Smooth muscle cell (in vitro differentiated cells): ENCODE measurements around the gene ZNF410. TPM values are rescaled to one million over a fixed set of nuclear protein-coding genes. Genes with fewer than 3 reads are reported as not detected.

Experiments
- DNase-seq: peaks from one replicate; lab custom pipeline; 2025; ENCODE audit not compliant: unreplicated experiment; lab: John Stamatoyannopoulos, UW
- H2AFZ ChIP-seq: fragments of 200-600 bp; sonication (generic); 2 replicates; pipeline ENCODE4 v1.6.0; 2016; ENCODE audit warnings: antibody characterized with exemption, low read depth, mild to moderate bottlenecking
- H3F3A ChIP-seq: fragments of 200-600 bp; sonication (generic); 2 replicates; pipeline ENCODE4 v1.6.0; 2017; ENCODE audit warnings: antibody characterized with exemption, low read depth
- H3K27ac ChIP-seq: fragments of 200-600 bp; sonication (generic); 2 replicates; pipeline ENCODE4 v1.5.1; 2016; ENCODE audit warnings: low read depth, mild to moderate bottlenecking
- H3K27me3 ChIP-seq: fragments of 200-600 bp; sonication (generic); 2 replicates; pipeline ENCODE4 v1.6.1; 2016; ENCODE audit warnings: low read depth, mild to moderate bottlenecking
- H3K36me3 ChIP-seq: fragments of 200-600 bp; sonication (generic); 2 replicates; pipeline ENCODE4 v1.5.1; 2016; ENCODE audit warnings: low read depth
- H3K4me1 ChIP-seq: fragments of 200-600 bp; sonication (generic); 2 replicates; pipeline ENCODE4 v1.5.1; 2016; ENCODE audit warnings: low read depth
- H3K4me2 ChIP-seq: fragments of 200-600 bp; sonication (generic); 2 replicates; pipeline ENCODE4 v1.6.0; 2016; ENCODE audit warnings: mild to moderate bottlenecking
- H3K4me3 ChIP-seq: fragments of 200-600 bp; sonication (generic); 2 replicates; pipeline ENCODE4 v1.5.1; 2016; ENCODE audit warnings: mild to moderate bottlenecking
- H3K79me2 ChIP-seq: fragments of 200-600 bp; sonication (generic); 2 replicates; pipeline ENCODE4 v1.6.0; 2016; ENCODE audit warnings: low read depth, mild to moderate bottlenecking
- H3K9ac ChIP-seq: fragments of 200-600 bp; sonication (generic); 2 replicates; pipeline ENCODE4 v1.6.0; 2016; ENCODE audit warnings: low read depth
- H3K9me3 ChIP-seq: fragments of 200-600 bp; sonication (generic); replicated peaks from 2 replicates; pipeline ENCODE4 v1.5.1; 2016; ENCODE audit warnings: low read depth
- H4K20me1 ChIP-seq: fragments of 200-600 bp; sonication (generic); 2 replicates; pipeline ENCODE4 v1.6.0; 2016; ENCODE audit warnings: low read depth
- CTCF ChIP-seq: fragments of 200-600 bp; sonication (generic); IDR thresholded peaks from 2 replicates; pipeline ENCODE4 v1.5.1; 2017; ENCODE audit warnings: borderline replicate concordance, mild to moderate bottlenecking, antibody characterized with exemption; ENCODE audit not compliant: insufficient read depth, poor library complexity, severe bottlenecking
- WGBS: methylation state at CpG from one replicate; pipeline ENCODE4 v1.1.7; 2016; ENCODE audit warnings: low lambda C conversion rate; 5-methylcytosine and 5-hydroxymethylcytosine counted together
- polyA plus RNA-seq: library from polyadenylated mRNA; unstranded; fragments of >200 nt; fragmentation: Nextera tagmentation; extraction: Ambion mirVana; gene quantifications from 2 replicates; pipeline ENCODE4 v1.2.1, GENCODE V29; 2016
- total RNA-seq: library from RNA; depleted of rRNA; stranded (reverse); fragments of >200 nt; gene quantifications from 2 replicates; pipeline ENCODE4 v1.2.3, GENCODE V29; 2014

Gene ZNF410
- total and polyA plus RNA-seq, 2 experiments from 2014 or later, result 45.1 to 67.3 TPM

- no peaks in the 10 kb centered on the region for H3K27me3 ChIP-seq
- no peaks in the 10 kb centered on the region for H3K36me3 ChIP-seq
- H4K20me1 ChIP-seq, result no peaks in the 10 kb centered on the region
- H3K9me3 ChIP-seq, result no peaks in the 10 kb centered on the region
- no peak for TF ChIP-seq CTCF
- H2AFZ ChIP-seq, result no peak overlapping the region
- H3K4me2 ChIP-seq, result no peak overlapping the region
- H3F3A ChIP-seq, result no peaks in the 10 kb centered on the region
- no peak overlapping the region for H3K4me3 ChIP-seq
- 100% methylated on average over 1 of the region's 2 CpGs for WGBS
- no peak for DNase-seq
- H3K27ac ChIP-seq, result no peak overlapping the region
- no peaks in the 10 kb centered on the region for H3K79me2 ChIP-seq
- no peaks in the 10 kb centered on the region for H3K4me1 ChIP-seq
- H3K9ac ChIP-seq, result no peak overlapping the region
Observed at GRCh38 chr14:73843296-73843695, 43.4 kb upstream of the ZNF410 start.

DNA sequence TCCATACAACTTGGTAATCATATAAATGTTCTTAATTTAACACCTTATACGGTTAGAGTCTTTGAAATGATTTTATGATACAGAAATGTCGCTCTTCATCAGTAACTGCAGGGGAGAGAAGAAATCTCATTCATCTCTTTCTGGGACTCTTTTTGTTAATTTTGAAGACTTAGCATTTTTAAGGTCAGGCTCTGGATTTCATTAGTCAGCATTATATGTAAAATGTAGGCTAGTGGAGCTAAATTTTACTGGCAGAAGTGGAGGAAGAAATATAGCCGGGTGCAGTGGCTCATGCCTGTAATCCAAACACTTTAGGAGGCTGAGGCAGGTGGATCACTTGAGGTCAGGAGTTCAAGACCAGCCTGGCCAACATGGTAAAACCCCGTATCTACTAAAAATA is 39.7 kb upstream of the ZNF410 start:
- no peak for TF ChIP-seq CTCF
- WGBS, result 94% methylated on average over 4 of the region's 4 CpGs
- DNase-seq, result no peak

DNA sequence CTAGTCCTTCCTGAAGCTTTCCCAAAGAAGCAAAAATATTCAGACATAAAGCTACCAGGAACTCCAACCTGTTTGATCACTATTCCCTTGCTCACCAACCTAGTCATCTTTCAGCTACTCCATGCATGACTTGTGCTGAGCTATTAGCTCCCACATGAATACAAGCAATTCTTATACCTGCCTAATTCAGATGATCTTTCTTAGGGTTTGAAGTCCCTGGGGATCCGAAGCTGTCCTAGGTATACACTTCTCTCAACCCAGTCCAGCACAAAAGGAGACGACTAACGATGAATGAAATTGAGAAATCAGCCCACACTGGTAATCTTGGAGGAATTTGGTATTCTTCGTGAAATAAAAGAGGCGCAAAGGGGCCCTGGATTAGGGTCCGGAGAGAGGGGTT is 35.7 kb upstream of the ZNF410 start:
- no peak for DNase-seq

More for the DNA sequence above, 39.7 kb upstream of the ZNF410 start:
- no peak overlapping the region for H3K27ac ChIP-seq
- no peak overlapping the region for H3K9ac ChIP-seq
- no peaks in the 10 kb centered on the region for H3K79me2 ChIP-seq
- no peaks in the 10 kb centered on the region for H3K27me3 ChIP-seq
- H3K4me2 ChIP-seq, result no peak overlapping the region
- H3K4me1 ChIP-seq, result peaks cover 7% of the 10 kb centered on the region
- H3K9me3 ChIP-seq, result no peaks in the 10 kb centered on the region
- no peaks in the 10 kb centered on the region for H4K20me1 ChIP-seq
- no peak overlapping the region for H2AFZ ChIP-seq
- no peaks in the 10 kb centered on the region for H3K36me3 ChIP-seq
- no peak overlapping the region for H3K4me3 ChIP-seq
- H3F3A ChIP-seq, result no peaks in the 10 kb centered on the region

More for the DNA sequence above, 35.7 kb upstream of the ZNF410 start:
- H3K9me3 ChIP-seq, result no peaks in the 10 kb centered on the region
- no peaks in the 10 kb centered on the region for H3K27me3 ChIP-seq
- TF ChIP-seq CTCF, result no peak
- peak overlapping the region; percentile 60 for H3K4me3 ChIP-seq
- H3K79me2 ChIP-seq, result no peaks in the 10 kb centered on the region
- no peaks in the 10 kb centered on the region for H3K36me3 ChIP-seq
- peak overlapping the region; percentile 92 for H3K9ac ChIP-seq
- H4K20me1 ChIP-seq, result no peaks in the 10 kb centered on the region
- H3K4me1 ChIP-seq, result peaks cover 12% of the 10 kb centered on the region
- 29% methylated on average over 6 of the region's 6 CpGs for WGBS
- peak overlapping the region; percentile 89 for H3K27ac ChIP-seq
- peak overlapping the region; percentile 90 for H3K4me2 ChIP-seq
- no peaks in the 10 kb centered on the region for H3F3A ChIP-seq
- H2AFZ ChIP-seq, result peak overlapping the region; percentile 85
